Neutrophil (primary cell): ENCODE measurements around the gene ITPRIP.

Source experiments
- H3K27ac ChIP-seq: fragments of 200-600 bp; sonication (generic); 2 replicates; pipeline ENCODE4 v1.5.1; 2016; ENCODE audit warnings: mild to moderate bottlenecking, moderate library complexity
- H3K27me3 ChIP-seq: fragments of 200-600 bp; sonication (generic); 2 replicates; pipeline ENCODE4 v1.6.0; 2016; ENCODE audit warnings: mild to moderate bottlenecking
- H3K36me3 ChIP-seq: fragments of 200-600 bp; sonication (generic); 2 replicates; pipeline ENCODE4 v1.5.1; 2017
- H3K4me1 ChIP-seq, 2 experiments: fragments of 200-600 bp in 1 of 2; sonication (generic) in 1 of 2; 1 replicate in 1 of 2; 2 replicates in 1 of 2; pipeline versions ENCODE4 v1.5.1 to v1.6.1; 2013 to 2016; ENCODE audit warnings: low read depth in 1 of 2, low read length in 1 of 2, mild to moderate bottlenecking in 1 of 2, moderate library complexity in 1 of 2; ENCODE audit not compliant: control insufficient read depth in 1 of 2, insufficient read depth in 1 of 2
- H3K4me3 ChIP-seq, 2 experiments: fragments of 200-600 bp in 1 of 2; sonication (generic) in 1 of 2; 1 replicate in 1 of 2; 2 replicates in 1 of 2; pipeline ENCODE4 v1.5.1; 2013 to 2016; ENCODE audit warnings: low read depth in 1 of 2, low read length in 1 of 2, mild to moderate bottlenecking in 1 of 2, moderate library complexity in 1 of 2
- H3K9me3 ChIP-seq: fragments of 200-600 bp; sonication (generic); 2 replicates; pipeline ENCODE4 v1.5.1; 2016
- CTCF ChIP-seq: fragments of 200-600 bp; sonication (generic); IDR thresholded peaks from 2 replicates; pipeline ENCODE4 v1.5.1; 2016; ENCODE audit warnings: antibody characterized with exemption

ITPRIP gene

GRCh38 chr10:104347295-104348045 lies 9.2 kb upstream of the ITPRIP start:
- no peaks in the 10 kb centered on the region for H3K36me3 ChIP-seq
- no peak overlapping the region for H3K4me3 ChIP-seq
- no peak for TF ChIP-seq CTCF
- H3K27ac ChIP-seq: peak overlapping the region; percentile 98
- H3K4me1 ChIP-seq: peaks cover 71 to 73% of the 10 kb centered on the region in 2 experiments
- no peaks in the 10 kb centered on the region for H3K9me3 ChIP-seq
- H3K27me3 ChIP-seq: no peaks in the 10 kb centered on the region

DNA sequence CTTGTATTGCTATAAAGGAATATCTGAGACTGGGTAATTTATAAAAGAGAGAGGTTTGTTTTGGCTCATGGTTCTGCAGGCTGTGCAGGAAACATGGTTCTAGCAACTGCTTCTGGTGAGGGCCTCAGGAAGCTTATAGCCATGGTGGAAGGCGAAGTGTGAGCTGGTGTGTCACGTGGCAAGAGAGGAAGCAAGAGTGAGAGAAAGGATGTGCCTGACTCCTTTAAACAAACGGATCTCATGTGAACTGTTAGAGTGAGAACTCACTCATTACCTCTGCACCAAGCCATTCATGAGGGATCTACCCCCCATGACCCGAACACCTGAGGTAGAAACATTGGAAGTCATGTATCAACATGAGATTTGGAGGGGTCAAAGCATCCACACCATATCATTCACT lies 7.7 kb upstream of the ITPRIP start:
- TF ChIP-seq CTCF: no peak
- no peaks in the 10 kb centered on the region for H3K9me3 ChIP-seq
- H3K27ac ChIP-seq: peak overlapping the region; percentile 85
- H3K4me3 ChIP-seq: peak overlapping the region in 1 of 2 experiments; percentile 12
- peaks cover 56 to 58% of the 10 kb centered on the region in 2 experiments for H3K4me1 ChIP-seq
- H3K27me3 ChIP-seq: no peaks in the 10 kb centered on the region
- no peaks in the 10 kb centered on the region for H3K36me3 ChIP-seq

GRCh38 chr10:104345515-104345914 lies 7.2 kb upstream of the ITPRIP start:
- Histone ChIP-seq H3K27ac (peak overlapping the region; percentile 85), H3K4me3 (no peak overlapping the region)
- no peak for TF ChIP-seq CTCF

GRCh38 chr10:104344219-104344618 lies 6.0 kb upstream of the ITPRIP start:
- Histone ChIP-seq H3K9me3 (no peaks in the 10 kb centered on the region), H3K27me3 (no peaks in the 10 kb centered on the region), H3K36me3 (no peaks in the 10 kb centered on the region), H3K4me3 (no peak overlapping the region), H3K27ac (no peak overlapping the region), H3K4me1 (peaks cover 53 to 57% of the 10 kb centered on the region in 2 experiments)
- TF ChIP-seq CTCF: no peak

More at GRCh38 chr10:104345515-104345914, 7.2 kb upstream of the ITPRIP start:
- Histone ChIP-seq H3K36me3 (no peaks in the 10 kb centered on the region), H3K9me3 (no peaks in the 10 kb centered on the region), H3K4me1 (peaks cover 53 to 57% of the 10 kb centered on the region in 2 experiments), H3K27me3 (no peaks in the 10 kb centered on the region)

GRCh38 chr10:104342941-104343411 lies 4.7 kb upstream of the ITPRIP start:
- Histone ChIP-seq H3K9me3 (no peaks in the 10 kb centered on the region), H3K4me1 (peaks cover 43 to 49% of the 10 kb centered on the region in 2 experiments), H3K36me3 (no peaks in the 10 kb centered on the region), H3K27ac (no peak overlapping the region), H3K4me3 (no peak overlapping the region), H3K27me3 (no peaks in the 10 kb centered on the region)
- TF ChIP-seq CTCF: no peak
